Stimulated activated CD8-positive, alpha-beta memory T cell treated with anti-CD3 and anti-CD28 coated beads, Interleukin-7, amount 100 ng/mL, for 24 hours (primary cell): ENCODE results near the gene IRAK1.

Experiments
- DNase-seq: peaks from one replicate; pipeline ENCODE4 v3.0.0-alpha.2; 2020; ENCODE audit warnings: low read depth

The IRAK1 gene

GRCh38 chrX:154019061-154019621 lies 561 bp downstream of the IRAK1 start:
- DNase-seq: no peak

- DNase-seq: no peak
Measured at GRCh38 chrX:154018518-154019060, 1.1 kb downstream of the IRAK1 start.

GRCh38 chrX:154017766-154018517 lies 1.8 kb downstream of the IRAK1 start:
- no peak for DNase-seq

GRCh38 chrX:154016366-154017076 lies 3.2 kb downstream of the IRAK1 start:
- no peak for DNase-seq

GRCh38 chrX:154015581-154016264 lies 4.0 kb downstream of the IRAK1 start:
- no peak for DNase-seq

GRCh38 chrX:154014429-154015380 lies 5.0 kb downstream of the IRAK1 start:
- no peak for DNase-seq

GRCh38 chrX:154013614-154014360 lies 5.9 kb downstream of the IRAK1 start:
- DNase-seq: no peak

- no peak for DNase-seq
Measured at GRCh38 chrX:154013001-154013421, 6.7 kb downstream of the IRAK1 start.

GRCh38 chrX:154012336-154012991 lies 7.2 kb downstream of the IRAK1 start:
- no peak for DNase-seq

GRCh38 chrX:154011376-154012335 lies 8.0 kb downstream of the IRAK1 start:
- no peak for DNase-seq

- DNase-seq: no peak
Measured at GRCh38 chrX:154010330-154011087, 9.2 kb downstream of the IRAK1 start.

- no peak for DNase-seq
Measured at GRCh38 chrX:154008521-154008920, 11.2 kb downstream of the IRAK1 start.

GRCh38 chrX:154006947-154007346 lies 12.8 kb downstream of the IRAK1 start:
- DNase-seq: no peak

GRCh38 chrX:154004315-154004714 lies 15.4 kb downstream of the IRAK1 start:
- DNase-seq: no peak

GRCh38 chrX:154002215-154002719 lies 17.4 kb downstream of the IRAK1 start:
- no peak for DNase-seq

GRCh38 chrX:154000051-154000450 lies 19.7 kb downstream of the IRAK1 start:
- DNase-seq: no peak

GRCh38 chrX:153999359-154000037 lies 20.2 kb downstream of the IRAK1 start:
- DNase-seq: no peak
